Body of pancreas (tissue), 4 donors: ENCODE results near the gene HOXA6. TPM values are rescaled to one million over a fixed set of nuclear protein-coding genes. Genes with fewer than 3 reads are reported as not detected.

Experiments used
- ATAC-seq: fragments of 150-250 bp; one replicate; pipeline ENCODE4 v1.9.1; 2016
- DNase-seq, 4 donors: peaks; one replicate each; pipeline ENCODE4 v3.0.0-alpha.2; 2019
- H3K27ac ChIP-seq, 4 donors: fragments of 200-600 bp; sonication (generic); 1 replicate in 3 of 4; 2 replicates in 1 of 4; pipeline versions ENCODE4 v1.5.1 to v1.6.1; 2016 to 2019; ENCODE audit warnings: mild to moderate bottlenecking in 1 of 4, mixed read lengths in 1 of 4, moderate library complexity in 1 of 4
- H3K27me3 ChIP-seq, 2 donors: fragments of 200-600 bp; sonication (generic); one replicate each; pipeline ENCODE4 v1.6.0; 2016; ENCODE audit warnings: mild to moderate bottlenecking in 1 of 2
- H3K36me3 ChIP-seq, 2 donors: fragments of 200-600 bp; sonication (generic); replicated peaks in 1 of 2; 2 replicates each; pipeline ENCODE4 v1.5.1; 2016; ENCODE audit warnings: low read depth in 2 of 2; ENCODE audit not compliant: insufficient read depth in 1 of 2
- H3K4me1 ChIP-seq: fragments of 200-600 bp; sonication (generic); one replicate; pipeline ENCODE4 v1.6.0; 2016
- H3K4me3 ChIP-seq, 2 donors: fragments of 200-600 bp; sonication (generic); 1 replicate in 1 of 2; 2 replicates in 1 of 2; pipeline ENCODE4 v1.5.1; 2016 to 2019
- H3K9me3 ChIP-seq, 3 donors: fragments of 200-600 bp; sonication (generic); 1 replicate in 2 of 3; 2 replicates in 1 of 3; pipeline ENCODE4 v1.5.1; 2016
- POLR2A ChIP-seq, 3 donors: fragments of 450-650 bp; IDR thresholded peaks; one replicate each; pipeline ENCODE4 v1.6.1; 2016; ENCODE audit warnings: antibody characterized with exemption in 3 of 3, mild to moderate bottlenecking in 2 of 3
- WGBS, 2 donors: methylation state at CpG; one replicate each; pipeline ENCODE4 v1.1.5; 2017; 5-methylcytosine and 5-hydroxymethylcytosine counted together
- intact Hi-C: fragments of 100-400 bp; cut with DNase I; formaldehyde crosslinking; loops from one replicate; pipeline ENCODE4 v1.15.1; 2023
- total RNA-seq, 2 donors: library from RNA; depleted of rRNA; stranded (reverse); fragments of >200 nt; gene quantifications; one replicate each; pipeline ENCODE4 v1.1.0, GENCODE V29; 2016
- TF ChIP-seq, protein P1 (sequence below), 7 experiments: fragments of 450-650 bp in 4 of 7; fragments of 200-600 bp in 3 of 7; sonication (generic) in 3 of 7; IDR thresholded peaks; one replicate each; pipeline ENCODE4 v1.5.1; 2016 to 2019; ENCODE audit warnings: antibody characterized with exemption in 7 of 7

HOXA6 gene
- total RNA-seq, 2 donors from 2014 or later, result not detected

DNA sequence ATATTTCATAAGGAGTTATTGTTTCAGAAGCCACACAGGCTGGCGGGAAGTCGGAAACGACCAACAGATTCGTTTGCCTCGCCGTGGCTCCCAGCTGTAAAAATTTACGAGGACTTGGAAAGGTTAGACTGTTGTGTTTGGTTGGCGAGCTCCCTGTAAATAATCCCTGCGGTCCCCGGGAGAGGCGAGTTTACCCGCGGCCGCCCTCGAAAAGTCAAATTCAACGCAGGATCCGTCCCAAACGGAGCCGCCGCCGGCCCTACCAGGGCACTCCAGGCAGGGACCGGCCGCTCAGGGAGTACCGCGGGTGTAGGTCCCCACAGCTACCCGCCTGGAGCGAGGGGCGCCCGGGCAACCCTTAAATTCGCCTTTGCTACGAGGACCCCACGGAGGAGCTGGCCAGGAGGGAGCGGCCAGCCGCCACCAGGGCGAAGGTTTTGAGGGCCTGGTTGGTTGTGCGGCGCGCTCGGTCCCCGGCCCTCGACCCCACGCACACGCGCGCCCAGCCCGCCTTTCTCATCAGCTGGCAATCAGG is 18.5 kb upstream of the HOXA6 start:
- Histone ChIP-seq H3K4me1 (peaks cover 17% of the 10 kb centered on the region), H3K27me3 (peaks cover 0 to 69% of the 10 kb centered on the region in 2 donors)
- intact Hi-C loops, result loop anchor here (10.0 kb wide), 1 partner anchor 311 kb away; no protein-coding TSS in a partner anchor

DNA sequence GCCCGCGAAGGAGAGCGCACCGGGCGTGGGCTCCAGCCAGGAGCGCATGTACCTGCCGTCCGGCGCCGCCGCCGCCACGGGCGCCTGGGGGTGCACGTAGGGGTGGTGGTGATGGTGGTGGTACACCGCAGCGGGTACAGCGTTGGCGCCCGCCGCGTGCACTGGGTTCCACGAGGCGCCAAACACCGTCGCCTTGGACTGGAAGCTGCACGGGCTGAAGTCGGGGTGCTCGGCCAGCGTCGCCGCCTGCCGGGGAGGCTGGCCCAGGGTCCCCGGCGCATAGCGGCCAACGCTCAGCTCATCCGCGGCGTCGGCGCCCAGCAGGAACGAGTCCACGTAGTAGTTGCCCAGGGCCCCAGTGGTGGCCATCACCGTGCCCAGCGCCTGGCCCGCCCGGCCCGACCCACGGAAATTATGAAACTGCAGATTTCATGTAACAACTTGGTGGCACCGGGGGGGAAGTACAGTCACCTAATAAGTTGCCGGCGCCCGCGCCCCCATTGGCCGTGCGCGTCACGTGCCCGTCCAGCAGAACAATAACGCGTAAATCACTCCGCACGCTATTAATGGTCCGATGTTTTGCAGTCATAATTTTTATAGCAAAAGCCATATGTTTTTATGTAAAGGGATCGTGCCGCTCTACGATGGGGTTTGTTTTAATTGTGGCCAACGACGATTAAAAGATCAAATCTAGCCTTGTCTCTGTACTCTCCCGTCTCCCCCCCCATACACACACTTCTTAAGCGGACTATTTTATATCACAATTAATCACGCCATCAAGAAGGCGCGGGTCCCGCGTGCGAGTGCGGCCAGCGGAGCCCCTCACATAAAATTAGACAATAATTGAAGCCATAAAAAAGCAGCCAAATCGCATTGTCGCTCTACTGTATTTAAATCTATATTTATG is 17.8 kb upstream of the HOXA6 start, which contains the start of gene HOXA9:
Gene HOXA9 (minus strand): TSS at position 449 of the 907 bp plus-strand sequence. CDS start 80 bp downstream, at position 369.
- no peak for ATAC-seq
- Histone ChIP-seq H3K9me3 (no peaks in the 10 kb centered on the region), H3K4me1 (peaks cover 24% of the 10 kb centered on the region), H3K27me3 (peaks cover 0 to 68% of the 10 kb centered on the region in 2 donors), H3K4me3 (no peak within 1 kb of the TSS), H3K36me3 (no peaks in the 10 kb centered on the region), H3K27ac (no peak within 1 kb of the TSS)
- intact Hi-C loops, result loop anchor here (10.0 kb wide), 1 partner anchor 311 kb away; no protein-coding TSS in a partner anchor
- WGBS, 2 donors, result 7 to 17% methylated on average over 51 to 79 of the region's 82 CpGs
- TF ChIP-seq, protein P1, sequence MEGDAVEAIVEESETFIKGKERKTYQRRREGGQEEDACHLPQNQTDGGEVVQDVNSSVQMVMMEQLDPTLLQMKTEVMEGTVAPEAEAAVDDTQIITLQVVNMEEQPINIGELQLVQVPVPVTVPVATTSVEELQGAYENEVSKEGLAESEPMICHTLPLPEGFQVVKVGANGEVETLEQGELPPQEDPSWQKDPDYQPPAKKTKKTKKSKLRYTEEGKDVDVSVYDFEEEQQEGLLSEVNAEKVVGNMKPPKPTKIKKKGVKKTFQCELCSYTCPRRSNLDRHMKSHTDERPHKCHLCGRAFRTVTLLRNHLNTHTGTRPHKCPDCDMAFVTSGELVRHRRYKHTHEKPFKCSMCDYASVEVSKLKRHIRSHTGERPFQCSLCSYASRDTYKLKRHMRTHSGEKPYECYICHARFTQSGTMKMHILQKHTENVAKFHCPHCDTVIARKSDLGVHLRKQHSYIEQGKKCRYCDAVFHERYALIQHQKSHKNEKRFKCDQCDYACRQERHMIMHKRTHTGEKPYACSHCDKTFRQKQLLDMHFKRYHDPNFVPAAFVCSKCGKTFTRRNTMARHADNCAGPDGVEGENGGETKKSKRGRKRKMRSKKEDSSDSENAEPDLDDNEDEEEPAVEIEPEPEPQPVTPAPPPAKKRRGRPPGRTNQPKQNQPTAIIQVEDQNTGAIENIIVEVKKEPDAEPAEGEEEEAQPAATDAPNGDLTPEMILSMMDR (IDR thresholded peaks at IDR 0.05), result no peak
- no peak for TF ChIP-seq POLR2A (IDR thresholded peaks at IDR 0.05)
- peak in 1 of 4 donors; percentile 43 for DNase-seq

More for the DNA sequence above, 18.5 kb upstream of the HOXA6 start:
- Histone ChIP-seq H3K36me3 (no peaks in the 10 kb centered on the region), H3K4me3 (no peak overlapping the region), H3K27ac (no peak overlapping the region), H3K9me3 (no peaks in the 10 kb centered on the region)
- no peak for DNase-seq
- TF ChIP-seq POLR2A (IDR thresholded peaks at IDR 0.05), result no peak
- TF ChIP-seq, protein P1 (IDR thresholded peaks at IDR 0.05), result no peak
- no peak for ATAC-seq
- WGBS, 2 donors, result 7 to 15% methylated on average over 17 to 46 of the region's 46 CpGs

DNA sequence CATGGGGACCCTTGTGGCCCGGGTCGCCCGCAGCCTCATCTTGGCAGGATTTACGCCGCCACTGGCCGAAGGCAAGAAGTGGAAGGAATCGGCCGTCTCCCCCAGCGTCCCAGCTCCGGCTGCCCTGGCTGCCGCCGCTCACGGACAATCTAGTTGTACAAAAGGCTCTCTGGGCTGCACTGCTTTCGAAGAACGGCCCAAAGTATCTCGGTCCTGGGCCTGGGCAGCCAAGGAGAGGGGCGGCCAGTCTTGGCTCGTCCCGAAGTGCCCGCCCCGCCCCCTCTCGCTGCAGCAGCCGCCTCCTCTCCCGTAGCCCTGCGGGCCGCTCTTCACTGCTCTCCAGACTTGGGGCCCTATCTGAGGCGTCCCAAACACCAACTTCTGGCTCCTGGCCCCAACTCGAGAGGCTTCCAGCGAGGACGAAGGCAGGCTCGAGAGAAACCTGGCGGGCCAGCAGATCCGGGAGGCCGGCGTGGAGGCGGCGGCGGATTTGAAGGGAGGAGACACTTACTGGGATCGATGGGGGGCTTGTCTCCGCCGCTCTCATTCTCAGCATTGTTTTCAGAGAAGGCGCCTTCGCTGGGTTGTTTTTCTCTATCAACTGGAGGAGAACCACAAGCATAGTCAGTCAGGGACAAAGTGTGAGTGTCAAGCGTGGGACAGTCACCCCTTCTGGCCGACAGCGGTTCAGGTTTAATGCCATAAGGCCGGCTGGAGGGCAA is 17.0 kb upstream of the HOXA6 start:
- no peak for ATAC-seq
- peaks cover 26% of the 10 kb centered on the region for H3K4me1 ChIP-seq
- H3K27me3 ChIP-seq, result peaks cover 0 to 68% of the 10 kb centered on the region in 2 donors
- intact Hi-C loops, result loop anchor here (10.0 kb wide), 1 partner anchor 310 kb away; no protein-coding TSS in a partner anchor
- no peaks in the 10 kb centered on the region for H3K36me3 ChIP-seq
- H3K9me3 ChIP-seq, result no peaks in the 10 kb centered on the region
- DNase-seq, result no peak
- no peak overlapping the region for H3K4me3 ChIP-seq
- 5 to 8% methylated on average over 27 to 47 of the region's 47 CpGs for WGBS, 2 donors
- TF ChIP-seq POLR2A (IDR thresholded peaks at IDR 0.05), result no peak
- TF ChIP-seq, protein P1 (IDR thresholded peaks at IDR 0.05), result no peak
- no peak overlapping the region for H3K27ac ChIP-seq

DNA sequence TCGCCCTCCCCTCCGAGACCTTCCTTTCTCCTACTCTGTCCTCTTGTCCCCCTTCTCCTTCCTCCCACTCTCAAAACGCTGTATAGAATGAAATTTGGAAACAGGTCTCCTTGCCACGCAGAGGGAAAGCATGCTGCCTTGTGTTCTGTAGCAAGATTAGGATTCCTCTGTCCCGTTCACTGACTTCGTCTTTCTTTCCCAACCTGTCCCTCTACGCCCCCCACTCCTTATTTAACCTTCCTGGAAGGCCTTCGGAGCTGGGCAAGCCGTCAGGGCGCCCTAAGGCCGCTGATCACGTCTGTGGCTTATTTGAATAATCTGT is 16.4 kb upstream of the HOXA6 start:
- H3K27me3 ChIP-seq, result peaks cover 0 to 67% of the 10 kb centered on the region in 2 donors
- no peak for ATAC-seq
- no peak for DNase-seq
- no peak overlapping the region for H3K27ac ChIP-seq
- no peaks in the 10 kb centered on the region for H3K36me3 ChIP-seq
- WGBS, 2 donors, result 9 to 19% methylated on average over 12 of the region's 12 CpGs
- peaks cover 22% of the 10 kb centered on the region for H3K4me1 ChIP-seq
- intact Hi-C loops, result loop anchor here (10.0 kb wide), 1 partner anchor 309 kb away; no protein-coding TSS in a partner anchor
- H3K4me3 ChIP-seq, result no peak overlapping the region
- H3K9me3 ChIP-seq, result no peaks in the 10 kb centered on the region
- TF ChIP-seq, protein P1 (IDR thresholded peaks at IDR 0.05), result no peak
- no peak for TF ChIP-seq POLR2A (IDR thresholded peaks at IDR 0.05)
